Lung (tissue), 12 donors: ENCODE measurements around the gene BAG1. TPM values are rescaled to one million over a fixed set of nuclear protein-coding genes. Genes with fewer than 3 reads are reported as not detected.

ENCODE experiments used
- ATAC-seq: fragments of 200-7000 bp; cut with Tn5 transposase; one replicate; pipeline ENCODE4 v1.9.1; 2020; ENCODE audit warnings: moderate number of reproducible peaks; ENCODE audit not compliant: insufficient read depth, low FRiP score
- DNase-seq, 3 donors: peaks; one replicate each; pipeline ENCODE4 v3.0.0-alpha.2; 2013 to 2017
- H3K27ac ChIP-seq, 2 donors: one replicate each; pipeline ENCODE4 v1.5.1; 2013; ENCODE audit warnings: mild to moderate bottlenecking in 2 of 2, moderate library complexity in 2 of 2, control low read depth in 1 of 2, inconsistent platforms in 1 of 2, low read depth in 1 of 2, low read length in 1 of 2
- H3K27me3 ChIP-seq, 3 donors: one replicate each; pipeline ENCODE4 v1.5.1; 2013; ENCODE audit warnings: low read length in 2 of 3; ENCODE audit not compliant: control insufficient read depth in 3 of 3, insufficient read depth in 3 of 3
- H3K36me3 ChIP-seq, 4 donors: one replicate each; pipeline ENCODE4 v1.5.1; 2013; ENCODE audit warnings: low read length in 4 of 4, mild to moderate bottlenecking in 1 of 4, moderate library complexity in 1 of 4; ENCODE audit not compliant: control insufficient read depth in 4 of 4, insufficient read depth in 4 of 4
- H3K4me1 ChIP-seq, 5 donors: one replicate each; pipeline ENCODE4 v1.5.1; 2013; ENCODE audit warnings: low read length in 5 of 5, mild to moderate bottlenecking in 2 of 5, moderate library complexity in 1 of 5; ENCODE audit not compliant: control insufficient read depth in 5 of 5, insufficient read depth in 5 of 5
- H3K4me3 ChIP-seq: one replicate; pipeline ENCODE4 v1.5.1; 2013; ENCODE audit warnings: mild to moderate bottlenecking, control low read depth, moderate library complexity
- H3K9ac ChIP-seq, 2 donors: one replicate each; pipeline ENCODE4 v1.5.1; 2013; ENCODE audit warnings: low read length in 2 of 2, control low read depth in 1 of 2; ENCODE audit not compliant: insufficient read depth in 1 of 2
- H3K9me3 ChIP-seq, 4 donors: one replicate each; pipeline ENCODE4 v1.5.1; 2013; ENCODE audit warnings: low read length in 3 of 4, mild to moderate bottlenecking in 1 of 4, moderate library complexity in 1 of 4; ENCODE audit not compliant: control insufficient read depth in 4 of 4, insufficient read depth in 3 of 4
- WGBS, 2 donors: extraction: QIAGEN DNeasy Blood & Tissue Kit; methylation state at CpG; one replicate each; pipeline ENCODE4 v1.1.7; 2013; 5-methylcytosine and 5-hydroxymethylcytosine counted together
- polyA plus RNA-seq, 2 donors: library from polyadenylated mRNA; stranded (reverse); fragments of 200-250 nt; gene quantifications; one replicate each; pipeline ENCODE4 v1.2.1, GENCODE V29; 2013
- total RNA-seq, 2 donors: library from RNA; depleted of rRNA in 1 of 2; stranded (reverse); fragments of >200 nt in 1 of 2; gene quantifications; one replicate each; pipeline ENCODE4 v1.2.1, GENCODE V29; 2014 to 2021
- TF ChIP-seq, protein P1 (sequence below): IDR thresholded peaks from 2 replicates; pipeline ENCODE4 v1.5.1; 2012; ENCODE audit warnings: mild to moderate bottlenecking; ENCODE audit errors: control extremely low read depth, extremely low read depth
- donor health status: control.
- donor health status: control.
- donor health status: Bipolar disorder and iron deficiency.
- donor health status: healthy.
- donor health status: DM: yes; HTN: yes; CAD: no.

The BAG1 gene
- total and polyA plus RNA-seq, 4 donors: 84.1 to 135 (median 106) TPM

DNA sequence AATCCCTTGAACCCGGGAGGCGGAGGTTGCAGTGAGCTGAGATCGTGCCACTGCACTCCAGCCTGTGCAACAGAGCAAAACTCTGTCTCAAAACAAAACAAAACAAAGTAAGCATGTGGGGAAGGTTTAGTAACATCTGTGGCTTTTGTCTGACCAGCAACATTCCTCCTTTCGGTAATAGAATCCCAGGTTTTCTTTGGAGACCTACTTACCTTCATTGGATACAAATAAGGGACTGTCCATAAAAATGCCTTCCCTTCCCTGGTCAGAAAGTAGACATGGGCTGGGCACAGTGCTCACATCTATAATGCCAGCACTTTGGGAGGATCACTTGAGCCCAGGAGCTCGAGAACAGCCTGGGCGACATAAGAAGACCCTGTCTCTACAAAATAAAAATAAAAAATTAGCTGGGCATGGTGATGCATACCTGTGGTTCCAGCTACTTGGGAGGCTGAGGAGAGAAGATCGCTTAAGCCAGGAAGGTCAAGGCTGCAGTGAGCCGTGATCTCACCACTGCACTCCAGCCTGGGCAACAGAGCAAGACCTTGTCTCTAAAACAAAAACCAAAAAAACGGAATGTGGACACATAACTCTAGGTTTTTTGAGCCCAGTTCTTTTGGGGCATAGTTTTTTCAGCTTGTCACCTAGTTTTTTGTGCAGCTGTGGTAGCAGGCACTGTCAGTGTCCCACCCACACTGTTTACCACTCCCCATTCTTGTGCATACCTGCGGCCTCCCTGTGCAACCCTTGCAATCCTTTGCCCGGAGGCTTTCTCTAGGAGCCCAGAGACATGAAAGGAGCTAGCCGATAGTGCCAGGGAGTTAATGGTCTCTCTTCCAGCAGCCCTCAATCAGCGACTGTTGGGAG is 33.5 kb downstream of the BAG1 start:
- Histone ChIP-seq H3K9me3 (no peaks in the 10 kb centered on the region), H3K36me3 (no peaks in the 10 kb centered on the region), H3K27me3 (peaks cover 0 to 13% (median 0%) of the 10 kb centered on the region in 3 donors), H3K4me3 (no peak overlapping the region), H3K9ac (no peak overlapping the region), H3K4me1 (peaks cover 0 to 9% (median 0%) of the 10 kb centered on the region in 5 donors), H3K27ac (no peak overlapping the region)
- TF ChIP-seq, protein P1, sequence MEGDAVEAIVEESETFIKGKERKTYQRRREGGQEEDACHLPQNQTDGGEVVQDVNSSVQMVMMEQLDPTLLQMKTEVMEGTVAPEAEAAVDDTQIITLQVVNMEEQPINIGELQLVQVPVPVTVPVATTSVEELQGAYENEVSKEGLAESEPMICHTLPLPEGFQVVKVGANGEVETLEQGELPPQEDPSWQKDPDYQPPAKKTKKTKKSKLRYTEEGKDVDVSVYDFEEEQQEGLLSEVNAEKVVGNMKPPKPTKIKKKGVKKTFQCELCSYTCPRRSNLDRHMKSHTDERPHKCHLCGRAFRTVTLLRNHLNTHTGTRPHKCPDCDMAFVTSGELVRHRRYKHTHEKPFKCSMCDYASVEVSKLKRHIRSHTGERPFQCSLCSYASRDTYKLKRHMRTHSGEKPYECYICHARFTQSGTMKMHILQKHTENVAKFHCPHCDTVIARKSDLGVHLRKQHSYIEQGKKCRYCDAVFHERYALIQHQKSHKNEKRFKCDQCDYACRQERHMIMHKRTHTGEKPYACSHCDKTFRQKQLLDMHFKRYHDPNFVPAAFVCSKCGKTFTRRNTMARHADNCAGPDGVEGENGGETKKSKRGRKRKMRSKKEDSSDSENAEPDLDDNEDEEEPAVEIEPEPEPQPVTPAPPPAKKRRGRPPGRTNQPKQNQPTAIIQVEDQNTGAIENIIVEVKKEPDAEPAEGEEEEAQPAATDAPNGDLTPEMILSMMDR: no peak
- DNase-seq (no peak), ATAC-seq (no peak)
- 82 to 93% methylated on average over 13 of the region's 13 CpGs for WGBS, 2 donors

DNA sequence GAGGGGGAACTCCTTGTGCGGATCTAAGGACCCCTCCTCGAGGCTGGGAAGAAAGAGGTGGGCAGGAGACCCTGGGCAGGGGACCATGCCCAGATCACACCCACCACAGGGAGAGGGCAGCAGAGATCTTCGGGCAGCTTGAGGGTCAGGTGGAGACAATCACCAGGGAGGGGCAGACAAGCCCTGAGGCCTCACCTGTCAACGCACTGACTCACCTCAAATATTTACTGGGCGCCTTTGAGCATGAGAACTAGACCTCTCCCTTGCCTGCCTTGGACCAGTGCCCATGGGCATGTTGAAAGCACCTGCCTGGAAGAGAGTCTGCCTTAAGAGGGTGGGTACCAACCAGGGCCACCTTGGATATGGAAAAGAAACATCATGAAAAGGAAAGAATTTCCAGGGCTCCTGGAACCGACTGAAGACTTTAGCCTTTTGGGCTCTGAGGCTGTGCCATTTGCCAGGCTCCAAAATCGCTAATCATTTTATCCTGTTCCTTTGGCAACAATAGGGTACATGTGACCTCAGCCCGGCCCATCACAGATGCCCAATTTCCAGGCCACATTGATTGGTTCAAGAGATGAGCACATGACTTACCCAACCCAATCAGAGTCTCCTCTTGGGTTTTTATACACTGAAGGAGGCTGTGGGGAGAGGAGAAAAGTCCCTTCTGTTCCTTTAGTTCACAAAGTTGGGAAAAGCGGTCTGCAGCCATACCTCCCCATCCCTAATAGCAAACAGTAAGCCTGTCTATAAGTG is 35.0 kb downstream of the BAG1 start:
- H3K27ac ChIP-seq: peak overlapping the region in 1 of 2 donors; percentile 45
- DNase-seq: peak in 2 of 3 donors; percentile 55 to 67
- no peak overlapping the region for H3K4me3 ChIP-seq
- no peaks in the 10 kb centered on the region for H3K9me3 ChIP-seq
- 69 to 87% methylated on average over 9 of the region's 9 CpGs for WGBS, 2 donors
- H3K4me1 ChIP-seq: peaks cover 0 to 7% (median 0%) of the 10 kb centered on the region in 5 donors
- H3K27me3 ChIP-seq: peaks cover 0 to 9% (median 0%) of the 10 kb centered on the region in 3 donors
- ATAC-seq: peak; percentile 84
- H3K9ac ChIP-seq: no peak overlapping the region
- TF ChIP-seq, protein P1: no peak
- no peaks in the 10 kb centered on the region for H3K36me3 ChIP-seq

DNA sequence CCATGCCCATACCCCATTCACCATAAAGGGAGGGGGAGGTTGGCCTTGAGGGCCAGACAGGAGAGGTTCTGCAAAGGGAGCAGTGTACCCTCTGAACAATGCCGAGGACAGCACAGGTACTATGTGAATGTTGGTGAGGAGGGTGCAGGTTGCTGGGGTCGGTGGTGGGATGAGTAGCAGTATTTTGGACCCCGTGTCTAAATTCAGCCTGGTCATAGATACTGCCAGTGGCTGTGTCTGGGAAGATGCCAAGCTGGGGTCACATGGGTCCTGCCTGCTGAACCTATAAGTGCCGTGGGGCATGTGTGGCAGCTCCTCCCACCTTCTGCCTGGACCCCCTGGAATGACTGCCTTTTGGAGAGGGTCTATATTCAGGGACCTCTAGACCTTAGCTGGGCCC is 35.9 kb downstream of the BAG1 start:
- Histone ChIP-seq H3K27ac (no peak overlapping the region), H3K27me3 (peaks cover 0 to 6% (median 0%) of the 10 kb centered on the region in 3 donors), H3K9me3 (no peaks in the 10 kb centered on the region), H3K4me3 (no peak overlapping the region), H3K4me1 (no peaks in the 10 kb centered on the region), H3K36me3 (no peaks in the 10 kb centered on the region), H3K9ac (no peak overlapping the region)
- TF ChIP-seq, protein P1: no peak
- ATAC-seq (no peak), DNase-seq (no peak)
- WGBS, 2 donors: 78% methylated on average over 4 of the region's 4 CpGs
